ENCODE results near the gene KRTAP2-1. TPM values are rescaled to one million over a fixed set of nuclear protein-coding genes. Genes with fewer than 3 reads are reported as not detected.

The KRTAP2-1 gene
- total RNA-seq, 1 donor from 2014 or later: not detected

- FAIRE-seq (no peak), DNase-seq (ENCODE audit: low read depth) (no peak)
- no peak overlapping the region for H3K4me3 ChIP-seq (ENCODE audit: low read depth, low read length)
- H3K36me3 ChIP-seq (ENCODE audit: control insufficient read depth, insufficient read depth, low read length): no peaks in the 10 kb centered on the region
- H3K27me3 ChIP-seq (ENCODE audit: control insufficient read depth, insufficient read depth, low read length): no peaks in the 10 kb centered on the region
- no peak for TF ChIP-seq CTCF (IDR thresholded peaks at IDR 0.05; ENCODE audit: insufficient read depth, low read length, severe bottlenecking)
These were observed 36.7 kb downstream of the KRTAP2-1 start for GRCh38 chr17:41010441-41010840.

- TF ChIP-seq CTCF (IDR thresholded peaks at IDR 0.05; ENCODE audit: insufficient read depth, low read length, severe bottlenecking): no peak
- no peaks in the 10 kb centered on the region for H3K36me3 ChIP-seq (ENCODE audit: control insufficient read depth, insufficient read depth, low read length)
- FAIRE-seq (no peak), DNase-seq (ENCODE audit: low read depth) (no peak)
- H3K27me3 ChIP-seq (ENCODE audit: control insufficient read depth, insufficient read depth, low read length): no peaks in the 10 kb centered on the region
- no peak overlapping the region for H3K4me3 ChIP-seq (ENCODE audit: low read depth, low read length)
These were observed 37.2 kb downstream of the KRTAP2-1 start for GRCh38 chr17:41009936-41010335.

GRCh38 chr17:41009301-41009760 lies 37.8 kb downstream of the KRTAP2-1 start:
- no peak for TF ChIP-seq CTCF (IDR thresholded peaks at IDR 0.05; ENCODE audit: insufficient read depth, low read length, severe bottlenecking)
- DNase-seq (ENCODE audit: low read depth) (peak; percentile 45), FAIRE-seq (no peak)

GRCh38 chr17:41008811-41009210 lies 38.3 kb downstream of the KRTAP2-1 start, which contains the start of gene KRTAP3-1:
TSS of gene KRTAP3-1 (minus strand) at chr17:41009128. CDS start at chr17:41009074, 54 bp downstream.
- H3K36me3 ChIP-seq (ENCODE audit: control insufficient read depth, insufficient read depth, low read length): no peaks in the 10 kb centered on the region
- no peaks in the 10 kb centered on the region for H3K27me3 ChIP-seq (ENCODE audit: control insufficient read depth, insufficient read depth, low read length)
- no peak within 1 kb of the TSS for H3K4me3 ChIP-seq (ENCODE audit: low read depth, low read length)
- FAIRE-seq (no peak), DNase-seq (ENCODE audit: low read depth) (no peak)
- no peak for TF ChIP-seq CTCF (IDR thresholded peaks at IDR 0.05; ENCODE audit: insufficient read depth, low read length, severe bottlenecking)

More at GRCh38 chr17:41009301-41009760, 37.8 kb downstream of the KRTAP2-1 start:
- Histone ChIP-seq H3K4me3 (ENCODE audit: low read depth, low read length) (no peak overlapping the region), H3K27me3 (ENCODE audit: control insufficient read depth, insufficient read depth, low read length) (no peaks in the 10 kb centered on the region), H3K36me3 (ENCODE audit: control insufficient read depth, insufficient read depth, low read length) (no peaks in the 10 kb centered on the region)

- no peak overlapping the region for H3K4me3 ChIP-seq (ENCODE audit: low read depth, low read length)
- no peaks in the 10 kb centered on the region for H3K36me3 ChIP-seq (ENCODE audit: control insufficient read depth, insufficient read depth, low read length)
- no peaks in the 10 kb centered on the region for H3K27me3 ChIP-seq (ENCODE audit: control insufficient read depth, insufficient read depth, low read length)
- FAIRE-seq (no peak), DNase-seq (ENCODE audit: low read depth) (no peak)
- TF ChIP-seq CTCF (IDR thresholded peaks at IDR 0.05; ENCODE audit: insufficient read depth, low read length, severe bottlenecking): no peak
These were observed 42.7 kb downstream of the KRTAP2-1 start for GRCh38 chr17:41004397-41004796.

- H3K27me3 ChIP-seq (ENCODE audit: control insufficient read depth, insufficient read depth, low read length): no peaks in the 10 kb centered on the region
- H3K36me3 ChIP-seq (ENCODE audit: control insufficient read depth, insufficient read depth, low read length): no peaks in the 10 kb centered on the region
- H3K4me3 ChIP-seq (ENCODE audit: low read depth, low read length): no peak overlapping the region
- no peak for TF ChIP-seq CTCF (IDR thresholded peaks at IDR 0.05; ENCODE audit: insufficient read depth, low read length, severe bottlenecking)
- DNase-seq (ENCODE audit: low read depth) (no peak), FAIRE-seq (no peak)
These were observed 43.2 kb downstream of the KRTAP2-1 start for GRCh38 chr17:41003926-41004325.
